HepG2 (cell line): ENCODE measurements around the gene ROMO1. TPM values are rescaled to one million over a fixed set of nuclear protein-coding genes. Genes with fewer than 3 reads are reported as not detected.

Experiments
- ARNT2 ChIP-seq: sonication (generic); formaldehyde crosslinking; IDR thresholded peaks from 2 replicates; pipeline ENCODE4 v1.8.0; 2022; ENCODE audit warnings: mild to moderate bottlenecking, low read depth, missing genetic modification reagents, moderate library complexity
- ETV6 ChIP-seq: sonication (generic); formaldehyde crosslinking; conservative IDR thresholded peaks from 2 replicates; pipeline ENCODE4 v1.4.0; 2020; ENCODE audit warnings: missing genetic modification reagents
- GABPA ChIP-seq, 2 experiments: IDR thresholded peaks; 2 replicates each; pipeline ENCODE4 v1.6.1; 2011 to 2016; ENCODE audit warnings: low read depth in 2 of 2, low read length in 1 of 2, missing biosample characterization in 1 of 2, missing genetic modification characterization in 1 of 2
- HNRNPL ChIP-seq: fragments of 200-400 bp; formaldehyde crosslinking; IDR thresholded peaks from 2 replicates; pipeline ENCODE4 v1.6.1; 2017; ENCODE audit warnings: mild to moderate bottlenecking, low read depth, low read length
- MEIS1 ChIP-seq: sonication (generic); formaldehyde crosslinking; IDR thresholded peaks from 2 replicates; pipeline ENCODE4 v1.9.0; 2021; ENCODE audit warnings: mild to moderate bottlenecking, missing genetic modification reagents, moderate library complexity, borderline replicate concordance
- RBAK ChIP-seq: sonication (generic); formaldehyde crosslinking; IDR thresholded peaks from 2 replicates; pipeline ENCODE4 v1.5.1; 2020; ENCODE audit warnings: mild to moderate bottlenecking, missing genetic modification reagents
- ZNF253 ChIP-seq: sonication (generic); formaldehyde crosslinking; IDR thresholded peaks from 2 replicates; pipeline ENCODE4 v1.8.0; 2022; ENCODE audit warnings: mild to moderate bottlenecking, missing genetic modification reagents, borderline replicate concordance
- ZNF446 ChIP-seq: sonication (generic); formaldehyde crosslinking; IDR thresholded peaks from 2 replicates; pipeline ENCODE4 v1.5.0; 2020; ENCODE audit warnings: mild to moderate bottlenecking, missing genetic modification reagents
- ZNF629 ChIP-seq: sonication (generic); formaldehyde crosslinking; conservative IDR thresholded peaks from 2 replicates; pipeline ENCODE4 v1.5.0; 2020; ENCODE audit warnings: missing genetic modification reagents
- ZNF883 ChIP-seq: sonication (generic); formaldehyde crosslinking; IDR thresholded peaks from 2 replicates; pipeline ENCODE4 v1.5.1; 2020; ENCODE audit warnings: mild to moderate bottlenecking, missing genetic modification reagents; ENCODE audit errors: not compliant biosample characterization
- polyA plus RNA-seq, 8 experiments: library from polyadenylated mRNA; depleted of rRNA in 3 of 8; stranded (reverse) in 7 of 8; unstranded in 1 of 8; fragments of >200 nt; fragmentation: Illumina TruSeq in 4 of 8; extraction: Trizol in 4 of 8; gene quantifications; 2 replicates each; pipeline versions ENCODE4 v1.2.1 to v1.2.3, GENCODE V29; 2011 to 2016; ENCODE audit warnings: low read depth in 4 of 8, missing spikeins in 1 of 8, mixed read lengths in 1 of 8; ENCODE audit not compliant: insufficient read depth in 1 of 8
- total RNA-seq, 5 experiments: library from RNA; depleted of rRNA; stranded (reverse); fragments of >200 nt; fragmentation: Illumina TruSeq; extraction: Trizol; gene quantifications; 2 replicates each; pipeline ENCODE4 v1.2.3, GENCODE V29; 2016; ENCODE audit warnings: low read depth in 1 of 5
- TF ChIP-seq, protein P1 (sequence below): sonication (generic); formaldehyde crosslinking; IDR thresholded peaks from 2 replicates; pipeline ENCODE4 v1.8.0; 2022; ENCODE audit warnings: low read depth, missing genetic modification reagents
- TF ChIP-seq, protein P2 (sequence below): sonication (generic); formaldehyde crosslinking; IDR thresholded peaks from 2 replicates; pipeline ENCODE4 v1.9.0; 2021; ENCODE audit warnings: missing genetic modification reagents, borderline replicate concordance
- TF ChIP-seq, protein P3 (sequence below): IDR thresholded peaks from 2 replicates; pipeline ENCODE4 v1.6.1; 2016; ENCODE audit warnings: mild to moderate bottlenecking, missing biosample characterization, missing genetic modification reagents
- TF ChIP-seq, protein P4 (sequence below): sonication (generic); formaldehyde crosslinking; conservative IDR thresholded peaks from 2 replicates; pipeline ENCODE4 v1.8.0; 2022; ENCODE audit warnings: missing genetic modification reagents
- TF ChIP-seq, protein P5 (sequence below): sonication (generic); formaldehyde crosslinking; IDR thresholded peaks from 2 replicates; pipeline ENCODE4 v1.4.0; 2020; ENCODE audit warnings: missing genetic modification reagents

The ROMO1 gene
- total and polyA plus RNA-seq, 2 of the 13 experiments (the other 11 are each of a cell fraction or from before 2014, with no cell fraction given), result 636 to 755 TPM

DNA sequence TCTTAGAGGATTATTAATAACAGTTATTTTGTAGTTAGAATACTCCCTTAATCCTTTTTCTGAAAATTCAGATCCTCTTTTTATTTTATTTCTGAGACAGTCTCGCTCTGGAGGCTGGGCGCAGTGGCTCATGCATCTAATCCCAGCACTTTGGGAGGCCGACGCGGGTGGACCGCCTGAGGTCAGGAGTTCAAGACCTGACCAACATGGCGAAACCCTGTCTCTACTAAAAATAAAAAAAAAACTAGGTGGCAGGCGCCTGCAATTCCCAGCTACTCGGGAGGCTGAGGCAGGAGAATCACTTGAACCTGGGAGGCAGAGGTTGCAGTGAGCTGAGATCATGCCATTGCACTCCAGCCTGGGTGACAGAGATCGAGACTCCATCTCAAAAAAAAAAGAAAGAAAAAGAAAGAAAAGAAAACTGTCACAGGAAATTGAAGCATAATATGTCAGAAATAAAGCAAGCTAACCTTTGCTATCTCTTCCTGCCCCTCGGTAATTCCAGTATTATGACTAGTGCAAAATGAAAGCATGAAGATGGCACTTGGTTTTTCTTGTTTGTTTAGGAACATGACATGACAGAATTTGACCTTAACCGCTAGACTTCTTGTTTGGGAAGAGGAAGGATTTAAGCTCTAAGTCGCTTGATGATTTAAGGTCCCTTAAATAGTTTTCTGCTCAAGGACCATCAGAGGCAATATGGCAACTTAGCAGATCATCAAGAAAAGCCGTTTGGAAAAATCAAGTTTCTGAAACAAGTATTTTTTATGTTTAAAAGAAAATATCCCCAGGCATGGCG lies 44.7 kb downstream of the ROMO1 start (continued):
- TF ChIP-seq RBAK (CRISPR knock-in tag) (no peak), HNRNPL (no peak), ZNF629 (peak; percentile 43; the same call in 1 of the 2 replicates), MEIS1 (CRISPR knock-in tag) (no peak), ZNF446 (CRISPR knock-in tag) (no peak), GABPA (IDR thresholded peaks at IDR 0.05; ENCODE audit: low read depth, low read length) (no peak), GABPA (CRISPR knock-in tag; IDR thresholded peaks at IDR 0.05; ENCODE audit: low read depth) (peak; percentile 20; the same call in 1 of the 2 replicates), ZNF253 (CRISPR knock-in tag) (no peak), ARNT2 (CRISPR knock-in tag) (no peak), ZNF883 (CRISPR knock-in tag) (peak; percentile 73), ETV6 (CRISPR knock-in tag) (no peak)
- TF ChIP-seq, protein P1, sequence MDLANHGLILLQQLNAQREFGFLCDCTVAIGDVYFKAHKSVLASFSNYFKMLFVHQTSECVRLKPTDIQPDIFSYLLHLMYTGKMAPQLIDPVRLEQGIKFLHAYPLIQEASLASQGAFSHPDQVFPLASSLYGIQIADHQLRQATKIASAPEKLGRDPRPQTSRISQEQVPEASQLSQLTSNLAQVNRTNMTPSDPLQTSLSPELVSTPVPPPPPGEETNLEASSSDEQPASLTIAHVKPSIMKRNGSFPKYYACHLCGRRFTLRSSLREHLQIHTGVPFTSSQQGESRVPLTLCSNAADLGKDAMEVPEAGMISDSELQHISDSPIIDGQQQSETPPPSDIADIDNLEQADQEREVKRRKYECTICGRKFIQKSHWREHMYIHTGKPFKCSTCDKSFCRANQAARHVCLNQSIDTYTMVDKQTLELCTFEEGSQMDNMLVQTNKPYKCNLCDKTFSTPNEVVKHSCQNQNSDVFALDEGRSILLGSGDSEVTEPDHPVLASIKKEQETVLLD (CRISPR knock-in tag), result no peak
- TF ChIP-seq, protein P2, sequence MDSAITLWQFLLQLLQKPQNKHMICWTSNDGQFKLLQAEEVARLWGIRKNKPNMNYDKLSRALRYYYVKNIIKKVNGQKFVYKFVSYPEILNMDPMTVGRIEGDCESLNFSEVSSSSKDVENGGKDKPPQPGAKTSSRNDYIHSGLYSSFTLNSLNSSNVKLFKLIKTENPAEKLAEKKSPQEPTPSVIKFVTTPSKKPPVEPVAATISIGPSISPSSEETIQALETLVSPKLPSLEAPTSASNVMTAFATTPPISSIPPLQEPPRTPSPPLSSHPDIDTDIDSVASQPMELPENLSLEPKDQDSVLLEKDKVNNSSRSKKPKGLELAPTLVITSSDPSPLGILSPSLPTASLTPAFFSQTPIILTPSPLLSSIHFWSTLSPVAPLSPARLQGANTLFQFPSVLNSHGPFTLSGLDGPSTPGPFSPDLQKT (CRISPR knock-in tag), result no peak
- TF ChIP-seq, protein P3, sequence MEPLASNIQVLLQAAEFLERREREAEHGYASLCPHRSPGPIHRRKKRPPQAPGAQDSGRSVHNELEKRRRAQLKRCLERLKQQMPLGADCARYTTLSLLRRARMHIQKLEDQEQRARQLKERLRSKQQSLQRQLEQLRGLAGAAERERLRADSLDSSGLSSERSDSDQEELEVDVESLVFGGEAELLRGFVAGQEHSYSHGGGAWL (CRISPR knock-in tag), result peak; percentile 60; the same call in 1 of the 2 replicates
- TF ChIP-seq, protein P4, sequence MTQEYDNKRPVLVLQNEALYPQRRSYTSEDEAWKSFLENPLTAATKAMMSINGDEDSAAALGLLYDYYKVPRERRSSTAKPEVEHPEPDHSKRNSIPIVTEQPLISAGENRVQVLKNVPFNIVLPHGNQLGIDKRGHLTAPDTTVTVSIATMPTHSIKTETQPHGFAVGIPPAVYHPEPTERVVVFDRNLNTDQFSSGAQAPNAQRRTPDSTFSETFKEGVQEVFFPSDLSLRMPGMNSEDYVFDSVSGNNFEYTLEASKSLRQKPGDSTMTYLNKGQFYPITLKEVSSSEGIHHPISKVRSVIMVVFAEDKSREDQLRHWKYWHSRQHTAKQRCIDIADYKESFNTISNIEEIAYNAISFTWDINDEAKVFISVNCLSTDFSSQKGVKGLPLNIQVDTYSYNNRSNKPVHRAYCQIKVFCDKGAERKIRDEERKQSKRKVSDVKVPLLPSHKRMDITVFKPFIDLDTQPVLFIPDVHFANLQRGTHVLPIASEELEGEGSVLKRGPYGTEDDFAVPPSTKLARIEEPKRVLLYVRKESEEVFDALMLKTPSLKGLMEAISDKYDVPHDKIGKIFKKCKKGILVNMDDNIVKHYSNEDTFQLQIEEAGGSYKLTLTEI (CRISPR knock-in tag), result no peak
- TF ChIP-seq, protein P5, sequence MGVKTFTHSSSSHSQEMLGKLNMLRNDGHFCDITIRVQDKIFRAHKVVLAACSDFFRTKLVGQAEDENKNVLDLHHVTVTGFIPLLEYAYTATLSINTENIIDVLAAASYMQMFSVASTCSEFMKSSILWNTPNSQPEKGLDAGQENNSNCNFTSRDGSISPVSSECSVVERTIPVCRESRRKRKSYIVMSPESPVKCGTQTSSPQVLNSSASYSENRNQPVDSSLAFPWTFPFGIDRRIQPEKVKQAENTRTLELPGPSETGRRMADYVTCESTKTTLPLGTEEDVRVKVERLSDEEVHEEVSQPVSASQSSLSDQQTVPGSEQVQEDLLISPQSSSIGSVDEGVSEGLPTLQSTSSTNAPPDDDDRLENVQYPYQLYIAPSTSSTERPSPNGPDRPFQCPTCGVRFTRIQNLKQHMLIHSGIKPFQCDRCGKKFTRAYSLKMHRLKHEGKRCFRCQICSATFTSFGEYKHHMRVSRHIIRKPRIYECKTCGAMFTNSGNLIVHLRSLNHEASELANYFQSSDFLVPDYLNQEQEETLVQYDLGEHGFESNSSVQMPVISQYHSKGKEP, result 0 out of 2 replicates have a peak, but pooled peaks have one; percentile 28
